Uterus (tissue), 2 donors: Measurements from ENCODE around the gene NATD1.

Source experiments
- CTCF ChIP-seq, 4 experiments: fragments of 200-600 bp in 2 of 4; fragments of 450-650 bp in 2 of 4; sonication (generic) in 2 of 4; IDR thresholded peaks; one replicate each; pipeline ENCODE4 v1.5.1; 2016 to 2019; ENCODE audit warnings: antibody characterized with exemption in 4 of 4, mild to moderate bottlenecking in 2 of 4, moderate library complexity in 1 of 4
- POLR2A ChIP-seq, 2 donors: fragments of 450-650 bp; IDR thresholded peaks; one replicate each; pipeline ENCODE4 v1.6.1; 2016; ENCODE audit warnings: antibody characterized with exemption in 2 of 2, mild to moderate bottlenecking in 1 of 2, moderate library complexity in 1 of 2

GRCh38 chr17:21194703-21195102 is 58.5 kb downstream of the NATD1 start:
- TF ChIP-seq CTCF (IDR thresholded peaks at IDR 0.05), result no peak
- TF ChIP-seq POLR2A (IDR thresholded peaks at IDR 0.05), result no peak
